ENCODE data around the gene DBX1.
"Not testable (repeated sequence)": the region's sequence is repeated elsewhere in the genome, so short reads cannot be mapped to it uniquely, and the experiment has no call there.

The DBX1 gene, protein sequence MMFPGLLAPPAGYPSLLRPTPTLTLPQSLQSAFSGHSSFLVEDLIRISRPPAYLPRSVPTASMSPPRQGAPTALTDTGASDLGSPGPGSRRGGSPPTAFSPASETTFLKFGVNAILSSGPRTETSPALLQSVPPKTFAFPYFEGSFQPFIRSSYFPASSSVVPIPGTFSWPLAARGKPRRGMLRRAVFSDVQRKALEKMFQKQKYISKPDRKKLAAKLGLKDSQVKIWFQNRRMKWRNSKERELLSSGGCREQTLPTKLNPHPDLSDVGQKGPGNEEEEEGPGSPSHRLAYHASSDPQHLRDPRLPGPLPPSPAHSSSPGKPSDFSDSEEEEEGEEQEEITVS

DNA sequence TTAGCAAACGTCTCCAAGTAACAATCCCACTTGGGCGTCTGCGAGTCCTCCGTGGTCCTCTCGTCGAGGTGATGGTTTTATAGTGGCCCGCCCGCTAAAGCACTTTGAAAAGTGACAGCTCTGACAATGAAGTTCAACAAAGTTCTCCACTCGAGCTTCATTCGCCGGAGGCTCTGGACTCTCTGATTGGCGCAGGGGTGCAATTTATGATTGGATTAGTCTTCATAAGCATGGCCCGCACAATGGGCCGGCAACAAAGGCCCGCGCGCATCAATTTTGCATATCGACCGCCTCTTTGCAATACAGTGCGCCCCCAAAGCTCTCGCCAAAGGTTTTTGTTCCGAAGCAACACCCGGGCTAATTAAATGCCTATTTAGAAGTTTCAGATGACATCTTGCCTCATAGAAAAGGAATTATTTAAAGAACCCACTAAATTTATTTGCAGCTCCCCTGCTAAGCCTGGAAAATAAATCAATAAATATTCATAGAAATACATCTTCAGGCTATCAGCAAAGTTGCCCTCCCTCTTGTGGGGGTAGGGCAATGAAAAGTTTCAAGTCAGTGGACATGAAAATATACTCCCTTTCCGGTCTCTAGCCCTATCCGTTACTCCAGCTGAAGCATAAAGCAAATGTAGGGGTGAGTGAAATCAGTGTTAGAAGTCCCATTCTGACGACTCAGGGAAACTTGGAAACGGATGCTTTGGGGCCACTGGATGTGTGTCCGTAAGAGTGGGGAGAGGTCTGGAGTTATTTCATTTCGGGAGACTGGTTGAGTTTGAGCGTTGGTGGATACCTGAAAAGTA, at the start of gene DBX1:
Gene DBX1 (minus strand): TSS at position 51 of the 805 bp plus-strand sequence. CDS start 151 bp downstream, outside the sequence.
- no peak for DNase-seq

DNA sequence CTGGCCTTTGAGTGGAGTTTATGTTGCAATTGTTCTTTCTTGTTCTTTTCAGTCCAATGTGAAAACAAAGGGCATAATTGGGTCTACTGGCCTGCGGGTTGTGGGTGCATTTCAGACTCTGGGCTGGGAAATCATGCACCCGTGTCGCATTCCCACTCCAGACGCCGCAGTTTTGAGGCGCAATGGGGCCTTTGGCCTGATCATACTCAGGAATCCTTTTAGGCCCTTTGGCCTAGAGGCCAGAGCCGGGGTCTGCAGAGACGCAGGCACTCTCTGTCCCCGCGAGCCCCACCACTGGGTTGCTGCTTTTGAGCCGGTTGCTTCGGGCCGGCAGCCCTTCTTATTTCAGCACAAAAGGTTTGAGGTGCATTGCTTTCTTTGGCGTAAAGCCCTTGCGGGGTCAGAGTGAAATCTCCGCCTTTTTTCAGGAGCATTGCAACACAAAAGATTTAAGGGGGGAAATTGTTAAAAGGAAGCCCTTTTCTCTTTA, 48.4 kb upstream of the DBX1 start:
- DNase-seq = no peak

DNA sequence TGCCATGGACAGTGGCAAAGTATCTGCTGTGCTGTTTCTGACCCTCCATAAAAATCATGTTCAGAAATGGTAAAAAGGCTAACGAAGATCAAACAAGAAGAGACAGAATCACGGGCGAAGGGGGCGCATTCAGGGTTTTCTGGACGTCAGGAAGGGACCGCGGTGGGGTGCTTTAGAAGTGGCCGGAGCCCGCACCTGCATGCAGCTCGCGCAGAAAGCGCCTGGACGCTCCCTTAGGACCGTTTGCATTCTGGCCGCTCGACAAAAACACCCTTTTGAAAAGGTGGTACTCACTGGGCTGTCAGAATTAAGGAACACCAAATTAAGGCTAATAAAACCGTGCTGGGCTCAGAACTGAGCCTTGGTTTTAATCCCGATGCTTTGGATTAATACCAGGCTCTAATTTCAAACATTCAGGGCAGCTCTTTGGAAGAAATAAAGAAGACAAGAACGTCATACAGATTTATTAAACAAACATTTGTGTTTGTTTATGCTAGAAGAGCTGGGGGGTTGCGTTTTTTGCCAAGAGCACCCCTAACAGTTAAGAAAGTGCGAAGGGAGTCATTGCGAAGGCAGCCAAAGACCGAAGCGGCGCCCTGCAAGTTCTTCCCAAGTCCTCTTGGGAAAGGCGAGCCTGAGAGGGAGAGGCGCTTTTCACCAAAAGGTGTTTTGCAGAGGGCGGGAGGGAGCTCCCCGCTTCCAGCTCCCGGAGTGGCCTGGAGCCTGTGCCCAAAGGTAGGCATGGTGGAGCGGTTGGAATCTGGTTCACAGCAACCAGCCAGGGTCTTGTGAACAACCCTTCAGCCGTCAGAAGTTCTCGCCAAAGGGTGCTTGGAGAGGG, 47.7 kb upstream of the DBX1 start:
- no peak for DNase-seq

DNA sequence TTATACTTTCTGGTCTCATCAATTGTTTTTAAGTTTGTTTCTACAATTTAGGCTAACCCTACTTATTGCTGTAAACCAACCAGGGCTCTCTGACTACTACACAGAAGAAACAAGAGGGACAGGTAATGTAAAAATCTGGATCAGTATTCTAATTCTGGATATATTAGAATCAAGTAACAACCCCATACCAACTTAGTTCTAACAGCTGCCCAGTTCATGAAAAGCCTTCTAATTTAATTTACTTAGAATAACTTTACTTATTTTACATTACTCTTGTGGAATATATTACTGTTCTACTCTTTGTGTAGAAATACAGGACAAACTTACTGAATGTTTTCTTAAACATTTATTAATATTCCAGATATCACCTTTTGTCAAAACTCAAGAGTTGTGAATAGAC, 45.5 kb upstream of the DBX1 start:
- DNase-seq = no peak

DNA sequence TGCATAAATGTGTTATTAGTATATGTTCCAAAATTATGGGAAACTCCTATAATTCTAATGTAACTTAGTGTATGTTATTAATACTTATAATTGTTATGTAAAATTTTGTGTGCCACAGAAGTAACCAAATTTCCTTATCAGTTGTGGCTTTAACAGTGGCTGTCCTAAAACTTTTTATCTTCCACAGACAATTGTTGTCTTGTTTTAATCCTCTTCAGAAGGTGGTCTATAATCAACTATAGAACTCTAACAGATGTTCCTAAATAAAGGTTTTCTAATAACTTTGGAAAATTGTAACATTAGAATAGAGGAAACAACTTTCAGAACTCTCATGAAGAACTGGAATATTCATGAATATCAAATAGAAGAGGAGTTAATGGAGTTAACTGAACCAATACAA, 44.4 kb upstream of the DBX1 start:
- no peak for DNase-seq

DNA sequence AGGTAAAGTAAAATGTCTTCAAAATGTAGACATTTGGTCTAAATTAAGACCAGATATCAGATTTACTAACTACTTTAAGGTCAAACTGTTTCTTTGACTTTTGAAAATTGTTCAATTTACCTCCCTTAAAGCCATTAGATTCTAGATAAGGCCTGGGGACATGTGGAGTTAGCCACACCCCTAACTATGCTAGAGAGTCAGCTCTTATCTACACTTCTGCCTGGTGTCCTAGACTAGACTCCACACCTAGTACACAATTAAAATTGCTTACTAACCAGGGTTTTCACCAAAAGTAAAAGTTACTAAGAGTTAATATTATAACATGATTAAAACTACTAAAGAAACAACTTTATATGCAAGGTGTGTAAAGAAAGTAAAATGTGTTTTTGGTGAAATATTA, 43.6 kb upstream of the DBX1 start:
- no peak for DNase-seq

DNA sequence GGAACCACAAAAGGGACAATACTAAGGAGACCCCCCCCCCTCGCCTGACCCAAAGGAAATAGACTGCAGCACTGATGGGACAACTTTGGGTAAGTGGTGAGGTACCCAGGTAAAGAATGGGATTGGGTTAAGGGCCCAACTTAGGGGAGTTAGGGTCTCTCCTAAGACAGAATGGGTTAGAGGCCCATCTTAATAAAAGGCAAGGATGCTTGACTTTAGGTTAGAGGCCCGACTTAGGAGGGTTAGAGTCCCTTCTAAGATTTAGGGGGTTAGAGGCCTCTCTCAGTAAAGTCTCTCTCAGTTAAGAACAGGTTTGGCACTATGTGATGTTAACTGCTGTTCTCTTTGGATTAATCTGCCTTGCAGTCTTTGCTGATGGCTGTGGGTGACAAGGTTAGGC, 41.0 kb upstream of the DBX1 start:
- DNase-seq = no peak

DNA sequence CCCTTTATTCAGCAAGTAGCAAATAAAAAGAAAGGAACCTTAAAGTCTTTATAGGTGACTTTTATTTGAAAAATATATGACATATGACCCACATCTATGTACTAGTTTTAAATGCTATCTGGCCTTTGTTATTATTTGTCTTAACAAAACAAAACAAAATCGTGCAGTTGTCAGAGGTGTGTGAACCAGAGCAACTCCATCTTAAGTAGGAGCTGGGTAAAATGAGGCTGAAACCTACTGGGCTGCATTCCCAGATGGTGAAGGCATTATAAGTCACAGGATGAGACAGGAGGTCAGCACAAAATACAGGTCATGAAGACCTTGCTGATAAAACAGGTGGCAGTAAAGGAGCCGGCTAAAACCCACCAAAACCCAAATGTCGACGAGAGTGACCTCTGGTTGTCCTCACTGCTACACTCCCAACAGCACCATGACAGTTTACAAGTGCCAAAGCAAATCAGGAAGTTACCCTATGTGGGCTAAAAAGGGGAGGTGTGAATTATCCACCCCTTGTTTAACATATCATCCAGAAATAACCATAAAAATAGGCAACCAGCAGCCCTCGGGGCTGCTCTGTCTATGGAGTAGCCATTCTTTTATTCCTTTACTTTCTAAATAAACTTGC, 40.2 kb upstream of the DBX1 start:
- not testable (repeated sequence) for DNase-seq

DNA sequence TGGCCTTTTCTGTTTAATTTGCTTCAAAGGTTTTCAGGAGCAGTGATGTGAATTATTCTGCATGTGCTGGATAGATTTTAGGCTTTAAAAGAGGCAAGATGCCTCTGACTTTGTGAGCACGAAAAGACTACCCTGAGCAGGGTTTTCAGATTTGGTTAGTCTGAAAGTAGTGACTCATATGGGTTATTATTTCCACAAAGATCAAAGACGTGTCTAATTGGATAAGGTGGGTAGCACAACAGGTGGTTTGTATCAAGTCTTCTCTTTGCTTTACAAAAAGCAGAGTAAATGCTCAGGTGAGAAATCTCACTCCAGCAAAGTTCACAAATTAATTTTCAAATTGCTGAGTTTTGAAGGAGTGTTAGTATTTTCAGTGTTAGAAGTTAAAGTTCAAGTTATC, 37.6 kb upstream of the DBX1 start:
- no peak for DNase-seq

DNA sequence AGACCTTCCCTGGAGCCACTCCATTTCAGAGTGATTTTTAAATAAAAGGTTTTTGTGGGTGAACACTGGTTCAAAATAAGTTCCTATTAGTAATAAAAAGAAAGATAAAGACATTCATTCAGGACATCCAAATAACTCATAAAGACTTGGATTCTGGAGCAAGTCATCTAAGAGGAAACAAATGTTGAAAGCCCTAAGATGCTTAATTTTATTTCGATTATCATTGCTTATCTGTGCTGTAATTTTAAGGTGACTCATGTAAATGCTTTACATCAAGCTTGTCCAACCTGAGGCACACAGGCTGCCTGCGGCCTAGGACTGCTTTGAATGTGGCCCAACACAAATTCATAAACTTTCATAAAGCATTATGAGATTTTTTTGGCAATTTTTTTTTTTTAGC, 34.2 kb upstream of the DBX1 start:
- no peak for DNase-seq

DNA sequence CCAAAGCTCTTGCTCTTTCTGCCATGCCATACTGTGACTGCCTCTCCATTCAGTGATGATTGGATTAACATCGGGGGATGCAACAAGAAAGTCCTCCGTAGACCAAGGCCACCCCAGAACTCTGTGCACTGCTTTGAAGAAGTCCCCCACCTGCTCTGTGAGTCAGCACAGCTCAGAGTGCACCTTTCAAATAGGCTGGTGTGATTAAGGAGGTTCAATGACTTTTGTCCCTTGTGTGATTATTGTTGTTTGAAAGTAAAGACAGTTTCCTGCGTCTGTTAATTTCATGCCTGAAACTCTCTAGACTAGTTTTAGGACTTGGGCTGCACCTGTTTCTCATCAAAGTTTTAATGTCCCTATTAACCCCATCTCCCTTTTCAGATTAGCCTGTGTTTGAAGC, 33.0 kb upstream of the DBX1 start:
- DNase-seq = no peak

DNA sequence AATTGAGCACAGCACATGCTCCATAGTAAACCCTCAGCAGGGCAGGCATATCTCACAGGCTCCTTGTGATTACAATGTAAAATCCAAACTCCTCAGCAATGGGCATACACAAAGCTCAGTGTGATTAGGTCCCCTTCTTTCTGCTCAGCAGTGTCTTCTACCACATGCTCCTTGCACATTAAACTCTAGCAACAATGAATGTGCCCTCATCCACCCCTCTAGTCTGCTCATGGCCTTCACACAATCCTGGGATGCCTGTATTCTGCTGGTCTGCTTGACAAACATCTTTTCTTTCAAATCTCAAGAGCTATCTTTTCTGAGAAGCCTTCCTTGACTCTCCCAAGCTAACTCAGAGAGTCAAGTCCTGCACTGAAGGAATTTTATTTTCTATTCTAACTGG, 32.4 kb upstream of the DBX1 start:
- DNase-seq = no peak

DNA sequence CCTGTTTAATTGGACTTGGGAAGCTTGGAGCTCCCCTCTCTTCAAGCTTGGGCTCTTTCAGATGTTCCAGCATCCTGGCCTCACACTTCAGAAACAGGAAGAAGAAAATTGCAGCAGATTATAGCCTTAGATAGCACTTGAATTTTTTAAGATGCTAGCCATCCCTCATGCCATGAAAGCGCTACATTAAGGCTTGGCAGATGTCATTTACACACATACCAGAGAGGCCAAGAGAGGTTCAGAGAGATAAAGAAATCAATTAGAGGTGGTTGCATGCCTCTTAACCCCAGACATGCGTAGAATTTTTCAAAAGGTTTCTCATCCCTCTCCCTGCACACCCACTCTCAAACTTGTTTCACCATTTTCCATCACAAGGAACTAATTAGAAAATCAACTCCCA, 31.9 kb upstream of the DBX1 start:
- DNase-seq = no peak

DNA sequence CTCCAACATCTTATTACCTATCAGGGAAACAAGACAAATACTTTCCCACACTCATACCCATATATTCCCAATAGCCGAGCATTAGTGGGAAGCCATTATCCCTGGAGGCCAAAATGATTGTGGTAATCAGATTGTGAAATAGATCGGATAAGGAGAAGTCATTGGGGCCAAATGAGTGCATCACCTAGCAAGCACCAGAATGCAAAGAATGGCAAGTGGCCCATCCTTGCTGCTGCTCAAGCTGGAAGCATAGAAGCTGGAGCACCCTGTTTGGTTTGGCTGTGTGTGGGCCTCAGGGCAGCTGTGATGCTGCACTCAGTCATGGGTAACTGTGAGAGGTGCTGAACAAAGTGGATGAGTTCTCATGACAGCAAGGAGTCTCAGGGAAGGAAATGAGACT, 18.7 kb upstream of the DBX1 start:
- no peak for DNase-seq

DNA sequence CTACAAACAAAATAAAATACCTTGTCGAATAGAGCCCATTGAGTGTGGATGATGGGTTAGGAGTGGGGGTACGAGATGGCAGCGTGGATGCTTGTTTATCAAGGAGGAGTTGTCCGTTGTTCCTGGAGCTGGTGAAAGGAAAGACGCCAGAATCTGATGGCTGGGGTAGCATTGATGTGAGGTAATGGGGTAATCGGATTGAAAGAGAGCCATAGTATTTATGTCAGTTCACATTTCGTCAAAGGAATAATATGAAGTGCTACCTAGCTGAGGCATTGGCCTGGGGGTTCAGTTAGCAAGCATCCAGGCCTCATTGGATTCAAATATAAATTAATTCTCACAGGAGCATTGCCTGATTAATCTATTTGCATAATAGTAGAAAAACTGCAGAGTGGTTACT, 16.9 kb upstream of the DBX1 start:
- no peak for DNase-seq

DNA sequence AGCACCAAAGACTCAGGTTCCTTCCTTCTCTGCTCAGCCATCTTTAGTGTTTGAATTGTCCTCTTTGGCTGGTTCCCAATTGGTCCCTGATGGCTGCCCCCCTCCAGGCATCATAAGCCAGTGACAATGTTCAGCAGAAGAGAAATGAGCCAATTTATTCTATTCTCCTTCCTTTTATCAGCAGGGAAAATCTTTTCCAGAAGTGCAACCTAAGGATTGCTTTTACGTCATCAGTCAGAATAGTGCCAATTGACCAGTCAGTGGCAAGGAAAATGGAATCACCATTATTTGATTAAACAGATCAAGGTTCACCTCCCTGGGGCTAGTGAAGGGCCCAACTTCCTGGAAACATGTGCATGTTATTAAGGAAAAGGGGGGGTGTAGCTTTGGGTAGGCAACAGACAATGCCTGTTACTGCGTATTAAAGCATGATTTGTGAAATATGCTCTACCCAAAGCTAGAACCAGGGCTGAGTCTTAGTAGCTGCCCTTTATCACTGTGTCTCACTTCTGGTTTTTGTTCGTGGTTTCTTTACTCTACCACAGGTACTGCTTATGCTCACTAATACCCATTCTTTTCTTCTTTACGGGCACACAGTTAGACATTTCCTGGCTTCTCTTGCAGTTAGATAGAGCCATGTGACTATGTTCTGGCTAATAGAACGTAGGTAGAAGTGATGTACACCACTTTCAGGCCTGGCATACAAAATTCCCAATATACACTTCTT, 12.6 kb upstream of the DBX1 start:
- DNase-seq = no peak

DNA sequence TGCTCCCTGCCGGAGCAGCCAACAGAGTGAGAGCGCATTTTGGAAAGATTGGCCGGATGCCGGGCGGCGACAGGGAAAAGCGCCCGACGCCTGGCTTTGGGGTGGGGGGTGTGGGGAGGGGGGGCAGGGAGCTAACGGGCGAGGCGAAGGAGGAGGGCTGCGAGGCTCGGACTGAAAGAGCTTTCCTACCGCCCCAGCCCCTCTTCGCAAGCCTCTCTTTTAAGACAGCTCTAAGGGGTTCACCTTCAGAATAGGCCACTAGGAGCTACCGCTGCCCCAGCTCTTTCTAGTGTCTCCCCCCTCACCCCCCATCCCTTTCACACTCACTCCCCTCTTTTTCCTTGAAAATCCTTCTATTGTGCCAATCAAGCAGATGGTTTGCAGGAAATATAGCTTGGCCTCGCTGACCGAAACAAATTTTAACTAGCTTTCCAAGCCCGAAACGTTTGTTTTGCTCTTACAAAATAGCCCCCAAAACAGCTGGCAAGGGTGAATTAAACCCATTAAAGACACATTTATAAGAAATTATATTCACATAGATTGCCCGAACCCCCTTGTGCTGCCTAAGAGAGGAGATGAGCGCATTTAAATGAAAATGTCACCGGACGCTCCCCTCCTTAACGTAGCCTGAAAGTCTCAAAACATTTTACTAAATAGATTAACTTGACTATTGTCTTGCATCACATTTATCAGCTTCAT, 3.7 kb upstream of the DBX1 start:
- DNase-seq = no peak

DNA sequence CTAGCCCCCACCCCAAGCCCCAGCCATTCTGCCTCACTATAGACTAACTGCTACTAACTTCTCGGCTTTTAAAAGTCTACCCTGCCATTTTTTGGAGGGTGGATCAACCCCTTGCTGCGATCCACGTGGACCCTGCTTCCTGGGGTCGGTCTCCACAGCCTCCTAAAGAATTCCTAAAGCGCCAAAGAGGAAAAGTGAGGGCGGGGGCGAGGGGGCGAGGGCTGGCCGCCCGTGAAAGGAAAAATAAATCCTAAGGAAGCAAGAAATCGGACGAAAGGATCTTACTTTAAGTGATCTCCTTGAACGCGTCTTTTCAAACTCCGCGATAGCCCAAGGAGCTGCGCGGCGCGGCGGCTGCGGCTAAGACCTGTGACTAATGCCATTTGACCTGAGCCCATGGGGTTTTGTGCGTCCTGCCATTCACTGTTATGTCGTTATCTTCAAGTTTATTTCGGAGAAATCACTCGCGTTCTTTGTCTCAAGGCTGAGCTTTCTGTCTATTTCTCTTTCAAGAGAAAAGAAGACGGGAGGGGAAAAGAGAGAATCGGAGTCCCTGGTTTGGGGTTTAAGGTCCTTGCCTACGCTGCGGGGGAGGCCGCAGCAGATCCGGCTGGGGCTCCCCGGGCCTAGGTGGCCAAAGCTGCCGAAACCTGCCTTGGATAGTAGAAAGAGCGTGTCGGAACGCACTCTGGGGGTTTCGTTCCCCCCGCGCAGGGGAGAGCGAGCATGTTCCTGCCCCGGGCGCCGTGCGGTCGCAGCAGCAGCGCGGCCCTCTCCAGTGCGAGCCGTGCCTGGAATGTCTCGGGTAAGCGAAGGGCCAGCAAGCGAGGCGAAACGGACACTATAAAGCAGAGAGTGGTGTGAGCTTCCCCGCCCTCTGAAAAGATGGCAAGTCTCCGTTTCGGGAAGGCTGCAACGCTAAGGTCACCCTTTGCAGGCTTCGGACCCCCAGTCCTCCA, 2.8 kb upstream of the DBX1 start:
- DNase-seq = peak; percentile 31

DNA sequence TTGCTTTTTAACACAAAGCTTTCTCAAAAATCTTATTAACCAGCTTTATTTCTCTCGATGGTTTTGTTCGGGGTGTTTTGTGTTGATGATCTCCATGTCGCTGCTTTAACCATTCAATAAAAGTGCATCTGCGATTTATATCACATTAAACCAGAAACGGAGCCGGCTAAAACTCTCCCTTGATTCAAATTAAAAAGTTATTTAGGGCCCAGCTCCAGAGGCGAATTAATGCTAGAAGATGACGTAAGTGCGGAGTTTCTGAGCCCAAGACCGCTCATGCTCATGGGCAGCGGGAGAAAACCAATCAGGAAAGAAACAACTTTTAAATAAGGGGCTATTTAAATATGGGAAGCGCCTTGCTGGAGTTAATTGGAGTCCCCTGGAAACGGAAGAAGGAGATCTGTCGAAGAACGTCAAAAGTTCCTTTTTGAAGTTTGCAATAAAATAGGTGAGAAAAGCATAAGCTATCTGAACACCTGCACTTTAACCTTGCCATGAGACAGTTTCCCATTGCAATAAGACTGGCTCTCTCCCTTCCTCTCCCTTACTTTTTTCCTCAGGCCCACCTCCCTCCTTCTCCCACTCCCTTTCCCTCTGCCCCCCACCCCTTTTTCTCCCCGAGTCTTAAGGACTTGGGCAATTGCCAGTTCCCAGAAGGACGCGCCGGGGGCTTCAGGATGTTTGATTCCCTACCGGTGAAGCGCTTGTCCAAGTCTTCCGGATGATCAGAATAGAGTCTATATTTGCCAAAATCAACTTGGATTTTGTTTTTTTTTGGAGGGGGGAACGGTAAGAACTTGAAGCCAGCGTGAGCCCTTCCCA, 1.9 kb upstream of the DBX1 start:
- no peak for DNase-seq
